Measurements from ENCODE around the gene IPO9. TPM values are rescaled to one million over a fixed set of nuclear protein-coding genes. Genes with fewer than 3 reads are reported as not detected.

IPO9 gene
- total RNA-seq, 1 donor from 2014 or later = 20.8 TPM

DNA sequence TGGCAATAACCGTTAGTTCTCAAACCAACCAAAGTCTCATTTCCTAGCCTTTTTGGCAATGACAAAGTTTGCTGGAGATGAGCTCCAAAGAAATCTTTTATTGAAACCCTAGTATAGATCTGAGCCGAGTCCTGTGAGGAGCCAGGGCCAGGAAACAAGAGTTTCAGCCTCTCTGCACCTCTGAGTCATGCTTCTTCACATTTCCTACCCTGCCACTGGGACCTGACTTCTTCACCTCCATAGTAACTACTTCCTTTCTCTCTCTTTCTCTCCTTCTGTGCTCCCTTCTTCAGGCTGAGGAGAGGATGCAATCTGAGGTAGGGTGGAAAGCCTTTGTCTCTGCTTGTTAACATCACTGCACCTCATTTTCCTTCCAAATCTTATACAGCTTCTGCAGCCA, 38.7 kb upstream of the IPO9 start:
- TF ChIP-seq, protein P1, sequence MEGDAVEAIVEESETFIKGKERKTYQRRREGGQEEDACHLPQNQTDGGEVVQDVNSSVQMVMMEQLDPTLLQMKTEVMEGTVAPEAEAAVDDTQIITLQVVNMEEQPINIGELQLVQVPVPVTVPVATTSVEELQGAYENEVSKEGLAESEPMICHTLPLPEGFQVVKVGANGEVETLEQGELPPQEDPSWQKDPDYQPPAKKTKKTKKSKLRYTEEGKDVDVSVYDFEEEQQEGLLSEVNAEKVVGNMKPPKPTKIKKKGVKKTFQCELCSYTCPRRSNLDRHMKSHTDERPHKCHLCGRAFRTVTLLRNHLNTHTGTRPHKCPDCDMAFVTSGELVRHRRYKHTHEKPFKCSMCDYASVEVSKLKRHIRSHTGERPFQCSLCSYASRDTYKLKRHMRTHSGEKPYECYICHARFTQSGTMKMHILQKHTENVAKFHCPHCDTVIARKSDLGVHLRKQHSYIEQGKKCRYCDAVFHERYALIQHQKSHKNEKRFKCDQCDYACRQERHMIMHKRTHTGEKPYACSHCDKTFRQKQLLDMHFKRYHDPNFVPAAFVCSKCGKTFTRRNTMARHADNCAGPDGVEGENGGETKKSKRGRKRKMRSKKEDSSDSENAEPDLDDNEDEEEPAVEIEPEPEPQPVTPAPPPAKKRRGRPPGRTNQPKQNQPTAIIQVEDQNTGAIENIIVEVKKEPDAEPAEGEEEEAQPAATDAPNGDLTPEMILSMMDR (IDR thresholded peaks at IDR 0.05; ENCODE audit: insufficient read depth, low read length, poor library complexity, severe bottlenecking) = no peak
- Histone ChIP-seq H3K36me3 (ENCODE audit: control insufficient read depth, insufficient read depth, low read length) (peaks cover 3% of the 10 kb centered on the region), H3K4me3 (ENCODE audit: low read depth, low read length) (no peak overlapping the region), H3K27me3 (ENCODE audit: control insufficient read depth, insufficient read depth, low read length) (no peaks in the 10 kb centered on the region)
- DNase-seq (ENCODE audit: low read depth) = no peak

DNA sequence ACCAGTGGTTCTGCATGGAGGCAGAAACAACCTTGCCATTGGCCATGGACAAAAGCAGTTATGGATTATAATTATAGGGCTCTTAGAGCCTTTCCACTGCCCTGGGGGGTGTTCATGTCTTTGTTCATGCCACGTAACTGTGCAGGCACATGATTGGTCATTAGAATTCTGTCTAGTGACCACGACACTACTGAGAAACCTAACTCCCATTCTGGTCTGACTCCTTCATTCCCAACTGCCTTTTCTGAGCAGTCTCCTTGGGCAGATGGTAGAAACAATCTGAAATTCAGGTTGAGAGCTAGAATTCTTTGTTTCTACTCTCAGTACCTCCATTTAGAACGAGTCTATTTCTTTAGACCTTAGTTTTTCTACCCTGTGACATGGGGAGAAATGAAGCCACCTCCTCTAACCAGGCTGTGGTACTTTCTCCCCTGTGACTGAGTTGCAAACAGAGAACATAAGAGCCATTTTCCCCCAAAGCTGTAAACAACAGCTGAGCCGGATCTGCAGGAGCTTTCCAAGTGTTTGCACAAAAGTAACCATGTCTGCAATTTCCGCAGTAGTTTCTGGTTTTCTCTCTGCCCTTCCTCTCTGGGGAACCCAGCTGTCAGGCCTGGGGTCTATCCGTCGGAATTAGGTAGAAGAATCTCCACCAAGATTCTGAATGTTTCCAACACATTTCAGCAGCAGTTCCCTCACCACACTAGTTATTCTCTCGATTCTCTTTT, 37.7 kb upstream of the IPO9 start:
- Histone ChIP-seq H3K36me3 (ENCODE audit: control insufficient read depth, insufficient read depth, low read length) (peaks cover 3% of the 10 kb centered on the region), H3K27me3 (ENCODE audit: control insufficient read depth, insufficient read depth, low read length) (no peaks in the 10 kb centered on the region), H3K4me3 (ENCODE audit: low read depth, low read length) (no peak overlapping the region)
- no peak for DNase-seq (ENCODE audit: low read depth)
- TF ChIP-seq, protein P1 (IDR thresholded peaks at IDR 0.05; ENCODE audit: insufficient read depth, low read length, poor library complexity, severe bottlenecking) = no peak

DNA sequence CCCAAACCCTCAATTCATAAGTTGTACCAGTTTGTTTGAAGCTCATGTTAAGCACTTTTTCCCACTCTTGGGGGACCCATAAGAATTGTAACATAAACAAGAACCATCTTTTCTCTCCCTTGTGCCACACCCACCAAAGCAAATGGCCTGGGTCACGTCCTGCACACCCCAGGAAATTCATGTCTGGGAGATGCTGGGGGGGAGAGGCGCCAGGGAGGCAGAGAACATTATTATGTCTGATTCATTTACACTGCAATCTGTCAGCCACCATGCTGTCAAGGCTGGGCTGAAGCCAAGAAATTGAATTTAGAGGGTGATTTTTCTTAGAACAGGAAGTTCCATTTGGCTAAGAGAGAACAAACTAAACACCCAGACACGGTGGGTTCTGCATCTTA, 37.2 kb upstream of the IPO9 start:
- H3K36me3 ChIP-seq (ENCODE audit: control insufficient read depth, insufficient read depth, low read length) = peaks cover 3% of the 10 kb centered on the region
- TF ChIP-seq, protein P1 (IDR thresholded peaks at IDR 0.05; ENCODE audit: insufficient read depth, low read length, poor library complexity, severe bottlenecking) = no peak

DNA sequence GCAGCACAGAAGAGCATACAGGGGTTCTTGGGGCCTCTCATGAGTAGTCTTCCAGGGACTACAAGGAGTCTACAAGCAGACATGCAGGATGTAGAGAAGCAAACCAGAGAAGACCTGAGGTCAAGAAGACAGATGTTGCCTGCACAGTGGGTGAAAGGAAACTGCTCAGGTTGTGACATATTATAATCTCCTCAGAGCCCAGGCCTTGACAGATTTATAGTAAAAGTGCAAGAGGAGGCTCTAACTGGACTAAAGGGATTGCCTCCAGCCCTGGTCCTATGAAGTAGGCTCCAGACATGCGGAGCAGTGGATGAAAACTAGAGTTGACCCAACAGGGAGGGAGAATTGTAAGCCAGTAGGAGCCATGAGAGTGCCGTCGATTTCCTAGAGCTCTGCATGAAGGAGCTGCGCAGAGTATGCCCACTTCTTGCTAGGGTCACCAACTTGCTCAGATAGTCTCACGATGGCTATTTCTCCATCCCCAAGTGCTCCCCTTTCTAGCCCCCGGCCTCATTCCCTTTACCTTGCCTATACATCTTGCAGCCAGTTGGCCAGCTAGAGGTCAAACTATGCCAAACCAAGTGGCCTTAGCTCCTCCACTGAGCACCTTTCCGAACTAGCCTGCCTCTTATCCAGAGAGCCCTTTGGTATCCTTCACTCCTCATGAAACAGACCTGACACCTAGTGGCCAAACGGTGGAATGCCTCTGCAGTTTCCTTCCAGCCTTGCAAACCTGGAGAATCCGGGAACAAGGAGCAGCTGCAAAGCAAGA, 36.2 kb upstream of the IPO9 start:
- Histone ChIP-seq H3K4me3 (ENCODE audit: low read depth, low read length) (no peak overlapping the region), H3K27me3 (ENCODE audit: control insufficient read depth, insufficient read depth, low read length) (no peaks in the 10 kb centered on the region), H3K36me3 (ENCODE audit: control insufficient read depth, insufficient read depth, low read length) (peaks cover under 1% of the 10 kb centered on the region)
- TF ChIP-seq, protein P1 (IDR thresholded peaks at IDR 0.05; ENCODE audit: insufficient read depth, low read length, poor library complexity, severe bottlenecking) = peak; percentile 97
- DNase-seq (ENCODE audit: low read depth) = peak; percentile 39

More for the DNA sequence above, 37.2 kb upstream of the IPO9 start:
- no peak for DNase-seq (ENCODE audit: low read depth)
- Histone ChIP-seq H3K4me3 (ENCODE audit: low read depth, low read length) (no peak overlapping the region), H3K27me3 (ENCODE audit: control insufficient read depth, insufficient read depth, low read length) (no peaks in the 10 kb centered on the region)

DNA sequence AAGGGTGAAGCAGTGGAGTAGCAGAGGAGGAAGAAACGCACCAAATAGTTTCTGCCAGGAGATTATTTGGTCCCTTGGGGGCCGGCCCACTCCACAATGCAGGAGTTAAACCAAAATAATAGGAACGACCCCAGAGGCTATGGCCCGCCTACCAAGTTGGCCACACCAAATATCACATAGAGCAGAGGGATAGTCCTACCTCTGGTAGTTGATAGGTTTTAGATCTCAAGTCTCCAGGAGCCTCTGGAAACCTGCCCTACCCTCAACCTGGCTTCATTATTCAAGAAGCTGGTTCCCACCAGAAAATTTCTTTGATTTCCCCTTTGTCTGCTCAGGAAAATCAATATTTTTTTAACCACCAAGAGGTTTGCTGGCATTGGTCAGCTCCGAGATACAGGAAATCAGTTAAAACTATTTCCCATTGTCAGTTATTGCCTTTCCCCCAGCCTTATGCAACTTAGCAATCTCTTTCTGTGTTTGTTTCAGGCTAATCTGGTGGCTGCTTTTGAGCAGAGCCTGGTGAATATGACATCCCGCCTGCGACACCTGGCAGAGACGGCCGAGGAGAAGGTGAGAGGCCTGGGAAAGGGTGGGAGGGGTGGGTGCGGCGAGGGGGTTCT, 35.5 kb upstream of the IPO9 start:
- Histone ChIP-seq H3K36me3 (ENCODE audit: control insufficient read depth, insufficient read depth, low read length) (no peaks in the 10 kb centered on the region), H3K4me3 (ENCODE audit: low read depth, low read length) (no peak overlapping the region), H3K27me3 (ENCODE audit: control insufficient read depth, insufficient read depth, low read length) (no peaks in the 10 kb centered on the region)
- no peak for DNase-seq (ENCODE audit: low read depth)
- TF ChIP-seq, protein P1 (IDR thresholded peaks at IDR 0.05; ENCODE audit: insufficient read depth, low read length, poor library complexity, severe bottlenecking) = no peak
